Glutamatergic neuron (in vitro differentiated cells): Measurements from ENCODE around the gene FAAH2. TPM values are rescaled to one million over a fixed set of nuclear protein-coding genes. Genes with fewer than 3 reads are reported as not detected.

ENCODE experiments used
- DNase-seq: peaks from one replicate; pipeline ENCODE4 v3.0.0; 2022
- H3K27ac Mint-ChIP-seq: one replicate; pipeline ENCODE4 v1.8.0; 2020; ENCODE audit warnings: mild to moderate bottlenecking, mixed read lengths, inconsistent platforms; ENCODE audit not compliant: unreplicated experiment
- H3K27me3 Mint-ChIP-seq: one replicate; pipeline ENCODE4 v1.8.0; 2020; ENCODE audit warnings: mild to moderate bottlenecking, moderate library complexity, mixed read lengths, inconsistent platforms; ENCODE audit not compliant: unreplicated experiment
- H3K36me3 Mint-ChIP-seq: one replicate; pipeline ENCODE4 v1.8.0; 2020; ENCODE audit warnings: mild to moderate bottlenecking, mixed read lengths, inconsistent platforms; ENCODE audit not compliant: unreplicated experiment
- H3K4me1 Mint-ChIP-seq: one replicate; pipeline ENCODE4 v1.8.0; 2020; ENCODE audit warnings: mild to moderate bottlenecking, low read depth, mixed read lengths, inconsistent platforms; ENCODE audit not compliant: unreplicated experiment
- H3K4me3 Mint-ChIP-seq: one replicate; pipeline ENCODE4 v1.8.0; 2020; ENCODE audit warnings: mild to moderate bottlenecking, mixed read lengths, inconsistent platforms; ENCODE audit not compliant: unreplicated experiment
- H3K9me3 Mint-ChIP-seq: one replicate; pipeline ENCODE4 v1.8.0; 2020; ENCODE audit warnings: mild to moderate bottlenecking, moderate library complexity, mixed read lengths, inconsistent platforms; ENCODE audit not compliant: unreplicated experiment
- total RNA-seq: library from RNA; stranded (reverse); fragmentation: NEBNext Ultra II Directional; extraction: Animal tissue kit (Norgen Biotek cat#: 25700); gene quantifications from one replicate; pipeline ENCODE4 v1.2.1, GENCODE V29; 2021; ENCODE audit not compliant: unreplicated experiment
- TF ChIP-seq, protein P1 (sequence below): fragments of 200-600 bp; sonication (generic); IDR thresholded peaks from one replicate; pipeline ENCODE4 v1.5.0; 2021; ENCODE audit not compliant: partially characterized antibody, unreplicated experiment

The FAAH2 gene
- total RNA-seq, 1 donor from 2014 or later, result 1.8 TPM

DNA sequence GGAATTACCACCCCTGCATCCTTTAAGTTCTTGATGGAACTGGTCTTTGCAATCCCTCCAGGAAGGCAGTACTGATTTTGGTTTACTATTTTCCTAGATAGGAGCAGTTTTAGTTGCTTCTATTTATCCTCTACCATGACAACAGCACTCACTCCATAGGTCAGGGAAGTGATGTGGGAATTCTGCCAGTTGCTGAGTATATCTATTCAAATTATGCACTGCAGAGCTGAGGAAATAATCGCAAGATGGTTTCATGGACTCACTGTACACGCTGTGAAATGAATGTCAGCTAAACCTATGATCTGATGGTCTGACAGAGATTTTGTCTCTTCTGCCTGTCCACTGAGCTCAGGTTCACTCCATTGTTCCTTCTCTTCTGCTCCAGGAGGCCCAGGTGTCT lies 135.8 kb downstream of the FAAH2 start:
- TF ChIP-seq, protein P1, sequence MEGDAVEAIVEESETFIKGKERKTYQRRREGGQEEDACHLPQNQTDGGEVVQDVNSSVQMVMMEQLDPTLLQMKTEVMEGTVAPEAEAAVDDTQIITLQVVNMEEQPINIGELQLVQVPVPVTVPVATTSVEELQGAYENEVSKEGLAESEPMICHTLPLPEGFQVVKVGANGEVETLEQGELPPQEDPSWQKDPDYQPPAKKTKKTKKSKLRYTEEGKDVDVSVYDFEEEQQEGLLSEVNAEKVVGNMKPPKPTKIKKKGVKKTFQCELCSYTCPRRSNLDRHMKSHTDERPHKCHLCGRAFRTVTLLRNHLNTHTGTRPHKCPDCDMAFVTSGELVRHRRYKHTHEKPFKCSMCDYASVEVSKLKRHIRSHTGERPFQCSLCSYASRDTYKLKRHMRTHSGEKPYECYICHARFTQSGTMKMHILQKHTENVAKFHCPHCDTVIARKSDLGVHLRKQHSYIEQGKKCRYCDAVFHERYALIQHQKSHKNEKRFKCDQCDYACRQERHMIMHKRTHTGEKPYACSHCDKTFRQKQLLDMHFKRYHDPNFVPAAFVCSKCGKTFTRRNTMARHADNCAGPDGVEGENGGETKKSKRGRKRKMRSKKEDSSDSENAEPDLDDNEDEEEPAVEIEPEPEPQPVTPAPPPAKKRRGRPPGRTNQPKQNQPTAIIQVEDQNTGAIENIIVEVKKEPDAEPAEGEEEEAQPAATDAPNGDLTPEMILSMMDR, result no peak

DNA sequence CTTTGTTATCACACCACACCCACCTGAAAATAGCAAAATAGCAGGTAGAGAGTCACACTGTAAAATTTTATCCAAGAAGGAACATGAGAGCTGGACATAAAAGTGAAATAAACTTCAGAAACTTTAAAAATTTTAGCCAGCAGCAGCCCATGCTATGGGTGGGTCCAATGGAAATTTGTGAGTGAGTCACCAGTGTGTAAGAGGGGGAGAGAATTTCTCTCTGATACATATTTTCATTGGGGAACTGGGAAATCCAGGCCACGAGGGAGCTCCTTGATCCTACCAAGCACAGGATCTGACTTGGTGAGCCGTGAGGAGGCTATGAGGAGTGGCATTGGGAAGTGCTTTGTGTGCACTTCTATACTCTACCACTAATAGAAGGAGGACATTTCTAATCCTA lies 136.3 kb downstream of the FAAH2 start:
- Mint-ChIP-seq H3K36me3 (no peaks in the 10 kb centered on the region), H3K27me3 (no peaks in the 10 kb centered on the region), H3K4me1 (no peaks in the 10 kb centered on the region), H3K27ac (no peak overlapping the region), H3K9me3 (no peaks in the 10 kb centered on the region), H3K4me3 (no peak overlapping the region)
- TF ChIP-seq, protein P1, result no peak
- no peak for DNase-seq

More for the DNA sequence above, 135.8 kb downstream of the FAAH2 start:
- Mint-ChIP-seq H3K27me3 (no peaks in the 10 kb centered on the region), H3K9me3 (no peaks in the 10 kb centered on the region), H3K36me3 (no peaks in the 10 kb centered on the region), H3K4me3 (no peak overlapping the region), H3K4me1 (no peaks in the 10 kb centered on the region), H3K27ac (no peak overlapping the region)
- DNase-seq, result no peak

DNA sequence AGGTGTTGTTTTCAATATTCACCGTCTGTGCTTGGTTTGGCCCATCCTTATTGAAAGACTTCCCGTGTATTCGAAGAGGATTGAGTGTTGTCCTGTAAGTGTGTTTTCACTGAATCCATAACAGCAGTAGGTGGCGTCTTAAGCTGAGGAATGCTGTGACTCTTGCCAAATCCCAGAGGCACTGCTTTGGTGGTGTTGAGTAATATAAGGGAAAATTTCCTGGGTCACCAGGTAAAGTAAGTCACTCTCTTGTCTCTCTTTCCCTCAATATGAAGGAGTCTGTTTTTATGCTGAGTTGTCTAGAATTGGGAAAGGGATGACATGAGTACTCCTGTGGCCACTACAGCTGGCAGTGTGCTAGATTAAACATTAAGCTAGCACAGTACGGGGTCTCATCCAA lies 158.6 kb downstream of the FAAH2 start:
- H3K36me3 Mint-ChIP-seq, result no peaks in the 10 kb centered on the region
- DNase-seq, result no peak
- TF ChIP-seq, protein P1, result no peak
- H3K9me3 Mint-ChIP-seq, result no peaks in the 10 kb centered on the region
- no peaks in the 10 kb centered on the region for H3K27me3 Mint-ChIP-seq
- no peak overlapping the region for H3K27ac Mint-ChIP-seq
- H3K4me1 Mint-ChIP-seq, result no peaks in the 10 kb centered on the region
- no peak overlapping the region for H3K4me3 Mint-ChIP-seq

DNA sequence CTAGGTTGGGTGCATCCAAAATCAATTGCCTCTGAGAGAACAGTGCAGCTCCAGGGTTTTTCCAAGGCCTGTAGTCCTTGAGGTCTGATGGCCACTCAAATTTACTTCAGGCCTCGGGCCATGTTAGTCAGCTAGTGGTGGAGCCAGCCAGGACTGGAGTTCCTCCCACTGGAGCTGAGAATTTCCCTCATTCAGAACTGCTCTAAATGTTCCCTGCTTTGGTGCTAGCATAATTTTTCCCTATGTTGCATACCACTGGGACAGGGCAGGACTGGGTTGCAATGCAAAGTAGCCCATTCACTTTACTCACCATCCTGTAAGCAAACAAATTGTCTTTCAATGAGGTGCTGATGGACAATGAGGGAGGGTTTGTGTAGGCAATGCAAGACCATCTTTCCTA lies 159.3 kb downstream of the FAAH2 start:
- no peaks in the 10 kb centered on the region for H3K27me3 Mint-ChIP-seq
- no peaks in the 10 kb centered on the region for H3K4me1 Mint-ChIP-seq
- H3K36me3 Mint-ChIP-seq, result no peaks in the 10 kb centered on the region
- H3K27ac Mint-ChIP-seq, result no peak overlapping the region
- no peaks in the 10 kb centered on the region for H3K9me3 Mint-ChIP-seq
- no peak overlapping the region for H3K4me3 Mint-ChIP-seq
- no peak for DNase-seq
- TF ChIP-seq, protein P1, result no peak

DNA sequence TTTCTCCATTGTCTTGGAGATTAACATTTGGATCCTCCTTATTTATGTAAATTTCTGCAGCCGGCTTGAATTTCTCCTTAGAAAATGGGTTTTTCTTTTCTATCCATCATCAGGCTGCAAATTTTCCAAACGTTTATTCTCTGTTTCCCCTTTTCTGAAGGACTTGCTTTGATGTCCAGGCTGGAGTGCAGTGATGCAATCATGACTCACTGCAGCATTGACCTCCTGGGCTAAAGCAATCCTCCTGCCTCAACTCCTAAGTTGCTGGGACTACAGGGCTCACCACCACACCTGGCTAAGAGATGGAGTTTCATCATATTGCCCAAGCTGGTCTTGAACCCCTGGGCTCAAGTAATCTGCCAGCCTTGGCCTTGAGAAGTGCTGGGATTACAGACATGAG lies 161.3 kb downstream of the FAAH2 start:
- TF ChIP-seq, protein P1, result no peak
- H3K9me3 Mint-ChIP-seq, result no peaks in the 10 kb centered on the region
- no peaks in the 10 kb centered on the region for H3K36me3 Mint-ChIP-seq
- no peak overlapping the region for H3K4me3 Mint-ChIP-seq
- no peak overlapping the region for H3K27ac Mint-ChIP-seq
- no peaks in the 10 kb centered on the region for H3K27me3 Mint-ChIP-seq
- DNase-seq, result no peak
- H3K4me1 Mint-ChIP-seq, result no peaks in the 10 kb centered on the region
